NCI-H1092 (cell line): ENCODE results near the gene PRKCQ.
"Not testable (repeated sequence)": the region's sequence is repeated elsewhere in the genome, so short reads cannot be mapped to it uniquely, and the experiment has no call there.

Experiments
- DNase-seq: peaks from one replicate; lab custom pipeline; 2025; lab: John Stamatoyannopoulos, UW

PRKCQ gene

GRCh38 chr10:6384031-6384430 is 196.0 kb downstream of the PRKCQ start:
- no peak for DNase-seq

- DNase-seq: no peak
Measured at GRCh38 chr10:6383096-6383812, 196.8 kb downstream of the PRKCQ start.

GRCh38 chr10:6382081-6382480 is 198.0 kb downstream of the PRKCQ start:
- no peak for DNase-seq

GRCh38 chr10:6380478-6380877 is 199.6 kb downstream of the PRKCQ start:
- not testable (repeated sequence) for DNase-seq

- no peak for DNase-seq
Measured at GRCh38 chr10:6379015-6379776, 200.9 kb downstream of the PRKCQ start.
